ENCODE data around the gene ACHE.

DNA sequence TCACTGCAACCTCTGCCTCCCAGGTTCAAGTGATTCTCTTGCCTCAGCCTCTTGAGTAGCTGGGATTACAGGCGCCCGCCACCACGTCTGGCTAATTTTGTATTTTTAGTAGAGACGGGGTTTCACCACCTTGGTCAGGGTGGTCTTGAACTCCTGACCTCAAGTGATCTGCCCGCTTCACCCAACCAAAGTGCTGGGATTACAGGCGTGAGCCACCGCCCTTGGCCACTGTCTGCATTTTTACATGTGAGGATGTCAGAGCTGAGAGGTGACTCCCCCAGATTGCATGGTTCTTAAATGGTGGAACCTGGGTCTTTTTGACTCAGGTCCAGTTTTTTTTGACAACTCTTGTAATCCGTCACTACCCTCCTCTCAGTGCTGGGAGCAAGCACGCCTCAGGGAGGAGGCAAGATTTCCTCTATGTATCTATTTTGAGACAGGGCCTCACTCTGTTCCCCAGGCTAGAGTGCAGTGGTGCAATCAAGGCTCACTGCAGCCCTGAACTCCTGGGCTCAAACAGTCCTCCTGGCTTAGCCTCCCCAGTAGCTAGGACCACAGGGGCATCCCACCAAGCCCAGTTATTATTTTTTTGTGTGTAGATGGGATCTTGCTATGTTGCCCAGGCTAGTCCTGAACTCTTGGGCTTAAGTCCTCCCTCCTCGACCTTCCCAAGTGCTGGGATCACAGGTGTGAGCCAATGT lies 21.9 kb downstream of the ACHE start:
- TF ChIP-seq, protein P1, sequence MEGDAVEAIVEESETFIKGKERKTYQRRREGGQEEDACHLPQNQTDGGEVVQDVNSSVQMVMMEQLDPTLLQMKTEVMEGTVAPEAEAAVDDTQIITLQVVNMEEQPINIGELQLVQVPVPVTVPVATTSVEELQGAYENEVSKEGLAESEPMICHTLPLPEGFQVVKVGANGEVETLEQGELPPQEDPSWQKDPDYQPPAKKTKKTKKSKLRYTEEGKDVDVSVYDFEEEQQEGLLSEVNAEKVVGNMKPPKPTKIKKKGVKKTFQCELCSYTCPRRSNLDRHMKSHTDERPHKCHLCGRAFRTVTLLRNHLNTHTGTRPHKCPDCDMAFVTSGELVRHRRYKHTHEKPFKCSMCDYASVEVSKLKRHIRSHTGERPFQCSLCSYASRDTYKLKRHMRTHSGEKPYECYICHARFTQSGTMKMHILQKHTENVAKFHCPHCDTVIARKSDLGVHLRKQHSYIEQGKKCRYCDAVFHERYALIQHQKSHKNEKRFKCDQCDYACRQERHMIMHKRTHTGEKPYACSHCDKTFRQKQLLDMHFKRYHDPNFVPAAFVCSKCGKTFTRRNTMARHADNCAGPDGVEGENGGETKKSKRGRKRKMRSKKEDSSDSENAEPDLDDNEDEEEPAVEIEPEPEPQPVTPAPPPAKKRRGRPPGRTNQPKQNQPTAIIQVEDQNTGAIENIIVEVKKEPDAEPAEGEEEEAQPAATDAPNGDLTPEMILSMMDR (IDR thresholded peaks at IDR 0.05), result no peak
- no peak for TF ChIP-seq POLR2A (IDR thresholded peaks at IDR 0.05)
